Adipose tissue (tissue), 3 donors: ENCODE data around the gene SIRT5. TPM values are rescaled to one million over a fixed set of nuclear protein-coding genes. Genes with fewer than 3 reads are reported as not detected.

Experiments
- H3K27ac ChIP-seq: one replicate; pipeline ENCODE4 v1.5.1; 2013; ENCODE audit warnings: low read depth, low read length
- WGBS, 3 donors: extraction: QIAGEN DNeasy Blood & Tissue Kit; methylation state at CpG; one replicate each; pipeline ENCODE4 v1.1.7; 2013; 5-methylcytosine and 5-hydroxymethylcytosine counted together
- polyA plus RNA-seq, 3 donors: library from polyadenylated mRNA; stranded (reverse); fragments of 200-250 nt; gene quantifications; one replicate each; pipeline ENCODE4 v1.2.3, GENCODE V29; 2013
- donor health status: healthy with polysubstance abuse.
- donor health status: Bipolar disorder and iron deficiency.
- donor health status: healthy.

SIRT5 gene
- polyA plus RNA-seq, 3 donors: 3.7 to 8.1 (median 5.9) TPM

DNA sequence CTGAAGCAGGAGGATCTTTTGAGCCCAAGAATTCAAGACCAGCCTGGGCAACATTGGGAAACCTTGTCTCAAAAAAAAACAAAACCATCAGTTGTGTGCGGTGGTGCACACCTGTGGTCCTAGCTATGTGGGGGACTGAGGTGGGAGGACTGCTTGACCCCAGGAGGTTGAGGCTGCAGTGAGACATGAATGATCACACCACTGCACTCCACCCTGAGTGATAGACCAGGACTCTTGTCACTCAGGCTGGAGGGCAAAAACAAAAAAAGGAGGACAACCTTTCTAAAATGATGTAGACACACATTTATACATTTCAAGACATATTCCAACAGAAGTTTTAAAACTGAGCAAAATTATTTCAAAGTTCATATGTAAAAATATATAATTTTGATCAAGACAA lies 85.9 kb downstream of the SIRT5 start:
- no peak overlapping the region for H3K27ac ChIP-seq
- 94 to 100% (median 100%) methylated on average over 1 of the region's 1 CpG for WGBS, 3 donors

DNA sequence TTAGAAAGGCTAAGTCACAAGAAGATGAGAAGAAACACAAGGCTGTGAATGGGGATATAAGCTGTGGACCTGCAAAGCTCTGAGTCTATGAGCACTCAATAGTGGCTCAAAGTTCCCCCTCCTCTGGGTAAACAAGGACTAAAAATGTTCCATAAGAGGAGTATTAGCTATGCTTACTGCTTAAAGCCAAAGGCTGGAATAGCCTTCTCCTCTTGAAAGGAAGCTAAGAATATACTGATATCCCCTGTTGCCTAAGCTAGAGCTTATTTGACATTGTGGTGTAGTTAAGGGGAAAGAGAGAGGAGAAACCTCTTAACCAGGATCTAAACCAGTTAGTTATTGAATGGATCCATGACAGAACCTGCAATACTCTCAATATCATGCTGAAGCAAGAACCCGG lies 86.5 kb downstream of the SIRT5 start:
- 97 to 100% (median 97%) methylated on average over 1 of the region's 1 CpG for WGBS, 3 donors
- H3K27ac ChIP-seq: no peak overlapping the region

DNA sequence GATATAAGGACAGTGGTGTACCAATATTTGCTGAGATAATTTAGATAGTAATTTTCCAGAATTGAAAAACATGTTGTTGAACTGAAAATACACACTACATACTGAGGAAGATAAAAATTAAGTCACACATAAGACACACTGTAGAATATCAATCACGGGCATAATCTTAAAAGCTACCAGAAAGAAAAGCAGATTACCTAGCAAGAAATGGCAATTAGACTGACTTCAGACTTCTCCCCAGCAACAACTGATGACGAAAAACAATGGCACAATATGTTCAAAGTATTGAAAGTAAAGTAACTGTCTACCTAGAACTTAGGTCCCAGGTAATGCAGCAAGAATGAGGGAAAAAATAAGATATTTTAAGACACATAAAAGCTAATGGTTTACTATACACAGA lies 87.2 kb downstream of the SIRT5 start:
- H3K27ac ChIP-seq: no peak overlapping the region
- 63 to 91% (median 86%) methylated on average over 2 of the region's 2 CpGs for WGBS, 3 donors

DNA sequence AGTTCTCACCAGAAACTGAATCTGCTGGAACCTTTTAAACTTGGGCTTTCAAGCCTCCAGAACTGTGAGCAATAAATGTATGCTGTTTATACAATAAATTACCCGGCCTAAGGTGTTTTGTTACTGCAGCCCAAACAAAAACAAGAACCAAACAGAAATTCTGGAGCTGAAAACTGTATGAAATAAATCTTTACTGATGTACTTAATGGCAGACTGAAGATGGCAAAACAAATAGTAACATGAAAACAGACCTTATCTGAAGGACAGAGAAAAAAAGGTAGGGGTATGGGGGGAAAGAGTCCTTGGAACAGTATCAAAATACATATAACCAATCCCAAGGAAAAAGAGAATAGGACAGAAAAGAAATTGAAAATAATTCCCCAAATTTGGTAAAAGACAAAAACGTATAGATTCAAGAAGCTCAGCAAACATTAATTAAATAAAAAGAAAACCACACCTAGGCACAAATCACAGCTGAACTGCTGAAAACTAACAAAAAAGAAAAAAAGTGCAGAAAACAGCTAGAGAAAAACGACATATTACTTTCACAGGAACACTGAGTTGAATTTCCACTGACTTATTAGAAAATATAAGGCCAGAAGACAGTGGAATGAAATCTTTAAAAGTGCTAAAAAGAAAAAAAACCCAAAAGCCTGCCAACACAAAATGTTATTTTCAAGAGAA lies 88.4 kb downstream of the SIRT5 start:
- no peak overlapping the region for H3K27ac ChIP-seq
- 77 to 87% (median 84%) methylated on average over 3 of the region's 3 CpGs for WGBS, 3 donors

DNA sequence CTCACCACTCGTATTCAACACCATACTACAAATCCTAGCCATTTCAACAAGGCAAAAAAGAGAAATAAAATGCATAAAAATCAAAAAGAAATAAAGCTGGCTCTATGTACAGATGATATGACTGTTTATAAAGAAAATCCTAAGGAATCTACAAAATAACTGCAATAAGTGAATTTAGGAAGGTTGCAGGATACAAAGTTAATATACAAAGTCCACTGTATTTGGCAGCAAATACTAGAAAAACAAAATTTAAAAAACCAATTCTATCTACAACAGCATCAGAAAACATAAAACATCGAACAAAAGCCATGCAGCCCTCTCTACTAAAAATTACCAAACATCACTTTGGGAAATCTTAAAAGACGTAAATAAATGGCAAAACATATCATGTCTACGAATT lies 89.6 kb downstream of the SIRT5 start:
- H3K27ac ChIP-seq: no peak overlapping the region
- 86 to 91% (median 90%) methylated on average over 4 of the region's 4 CpGs for WGBS, 3 donors

Other genes with a start within 250 kb of the SIRT5 start
- gene TBC1D7, start 246.1 kb upstream of the SIRT5 start, polyA plus RNA-seq: 10 to 100 TPM in 1 of 3 donors, 1 to 10 TPM in 2; 6.6 to 10.8 (median 9.2) TPM
- 1 to 10 TPM; 2.0 to 8.0 (median 6.5) TPM for gene GFOD1, start 87.0 kb upstream of the SIRT5 start, polyA plus RNA-seq
- gene NOL7, start 40.7 kb downstream of the SIRT5 start, polyA plus RNA-seq: 10 to 100 TPM; 46.8 to 58.0 (median 56.3) TPM
- 10 to 100 TPM; 10.6 to 24.9 (median 20.7) TPM for gene RANBP9, start 137.2 kb downstream of the SIRT5 start, polyA plus RNA-seq
- 1 to 10 TPM; 6.2 to 9.7 (median 7.2) TPM for gene MCUR1, start 240.0 kb downstream of the SIRT5 start, polyA plus RNA-seq